Hepatocyte (in vitro differentiated cells): ENCODE results near the gene PPP3CA. TPM values are rescaled to one million over a fixed set of nuclear protein-coding genes. Genes with fewer than 3 reads are reported as not detected.

Source experiments
- DNase-seq: peaks from one replicate; pipeline ENCODE4 v3.0.0-alpha.2; 2016; ENCODE audit warnings: low spot score
- H2AFZ ChIP-seq: fragments of 200-600 bp; sonication (generic); 2 replicates; pipeline ENCODE4 v1.6.0; 2016; ENCODE audit warnings: antibody characterized with exemption, mild to moderate bottlenecking
- H3K27ac ChIP-seq: fragments of 200-600 bp; sonication (generic); 2 replicates; pipeline ENCODE4 v1.5.1; 2016; ENCODE audit warnings: mild to moderate bottlenecking
- H3K27me3 ChIP-seq: fragments of 200-600 bp; sonication (generic); 2 replicates; pipeline ENCODE4 v1.6.1; 2016
- H3K36me3 ChIP-seq: fragments of 200-600 bp; sonication (generic); replicated peaks from 2 replicates; pipeline ENCODE4 v1.5.1; 2016; ENCODE audit warnings: low read depth; ENCODE audit not compliant: insufficient read depth
- H3K4me1 ChIP-seq: fragments of 200-600 bp; sonication (generic); 2 replicates; pipeline ENCODE4 v1.5.1; 2016; ENCODE audit warnings: mild to moderate bottlenecking, moderate library complexity; ENCODE audit not compliant: insufficient read depth
- H3K4me2 ChIP-seq: fragments of 200-600 bp; sonication (generic); 2 replicates; pipeline ENCODE4 v1.6.0; 2016
- H3K4me3 ChIP-seq: fragments of 200-600 bp; sonication (generic); 2 replicates; pipeline ENCODE4 v1.5.1; 2016; ENCODE audit warnings: mild to moderate bottlenecking
- H3K79me2 ChIP-seq: fragments of 200-600 bp; sonication (generic); 2 replicates; pipeline ENCODE4 v1.6.0; 2017; ENCODE audit warnings: mild to moderate bottlenecking
- H3K9me2 ChIP-seq: fragments of 200-600 bp; sonication (generic); replicated peaks from 2 replicates; pipeline ENCODE4 v1.6.0; 2017; ENCODE audit warnings: mild to moderate bottlenecking; ENCODE audit not compliant: insufficient read depth
- H3K9me3 ChIP-seq: fragments of 200-600 bp; sonication (generic); 2 replicates; pipeline ENCODE4 v1.5.1; 2016; ENCODE audit warnings: low read depth, mild to moderate bottlenecking
- H4K20me1 ChIP-seq: fragments of 200-600 bp; sonication (generic); 2 replicates; pipeline ENCODE4 v1.6.0; 2016; ENCODE audit warnings: mild to moderate bottlenecking; ENCODE audit not compliant: insufficient read depth, poor library complexity, severe bottlenecking
- EZH2 ChIP-seq: fragments of 200-600 bp; sonication (generic); IDR thresholded peaks from 2 replicates; pipeline ENCODE4 v1.6.1; 2016; ENCODE audit warnings: antibody characterized with exemption, mild to moderate bottlenecking, borderline replicate concordance
- EZH2phosphoT487 ChIP-seq: fragments of 200-600 bp; sonication (generic); IDR thresholded peaks from one replicate; pipeline ENCODE4 v1.6.1; 2018; ENCODE audit warnings: antibody characterized with exemption, mild to moderate bottlenecking, low read depth, moderate library complexity; ENCODE audit not compliant: unreplicated experiment, severe bottlenecking
- WGBS: methylation state at CpG from one replicate; pipeline ENCODE4 v1.1.6; 2016; ENCODE audit warnings: low lambda C conversion rate; ENCODE audit errors: missing lambda C conversion rate; 5-methylcytosine and 5-hydroxymethylcytosine counted together
- polyA plus RNA-seq: library from polyadenylated mRNA; unstranded; fragments of >200 nt; fragmentation: Nextera tagmentation; extraction: Ambion mirVana; gene quantifications from 2 replicates; pipeline ENCODE4 v1.2.1, GENCODE V29; 2016
- total RNA-seq: library from RNA; depleted of rRNA; stranded (reverse); fragments of >200 nt; gene quantifications from 2 replicates; pipeline ENCODE4 v1.2.3, GENCODE V29; 2014
- TF ChIP-seq, protein P1 (sequence below): fragments of 200-600 bp; sonication (generic); IDR thresholded peaks from 2 replicates; pipeline ENCODE4 v1.5.1; 2016; ENCODE audit warnings: antibody characterized with exemption, mild to moderate bottlenecking; ENCODE audit not compliant: poor library complexity

The PPP3CA gene
- total and polyA plus RNA-seq, 2 experiments from 2014 or later: 12.9 to 49.5 TPM

- no peak overlapping the region for H3K4me2 ChIP-seq
- WGBS: 68% methylated on average over 5 of the region's 5 CpGs
These were observed 315.4 kb downstream of the PPP3CA start for GRCh38 chr4:101031971-101032370.

GRCh38 chr4:101028886-101029285 lies 318.4 kb downstream of the PPP3CA start:
- Histone ChIP-seq H4K20me1 (no peaks in the 10 kb centered on the region), H3K4me2 (no peak overlapping the region), H2AFZ (no peak overlapping the region), H3K9me2 (no peaks in the 10 kb centered on the region), H3K36me3 (no peaks in the 10 kb centered on the region), H3K9me3 (no peaks in the 10 kb centered on the region), H3K27ac (no peak overlapping the region), H3K4me3 (no peak overlapping the region), H3K4me1 (no peaks in the 10 kb centered on the region), H3K27me3 (no peaks in the 10 kb centered on the region), H3K79me2 (no peaks in the 10 kb centered on the region)
- no peak for TF ChIP-seq EZH2phosphoT487
- TF ChIP-seq, protein P1, sequence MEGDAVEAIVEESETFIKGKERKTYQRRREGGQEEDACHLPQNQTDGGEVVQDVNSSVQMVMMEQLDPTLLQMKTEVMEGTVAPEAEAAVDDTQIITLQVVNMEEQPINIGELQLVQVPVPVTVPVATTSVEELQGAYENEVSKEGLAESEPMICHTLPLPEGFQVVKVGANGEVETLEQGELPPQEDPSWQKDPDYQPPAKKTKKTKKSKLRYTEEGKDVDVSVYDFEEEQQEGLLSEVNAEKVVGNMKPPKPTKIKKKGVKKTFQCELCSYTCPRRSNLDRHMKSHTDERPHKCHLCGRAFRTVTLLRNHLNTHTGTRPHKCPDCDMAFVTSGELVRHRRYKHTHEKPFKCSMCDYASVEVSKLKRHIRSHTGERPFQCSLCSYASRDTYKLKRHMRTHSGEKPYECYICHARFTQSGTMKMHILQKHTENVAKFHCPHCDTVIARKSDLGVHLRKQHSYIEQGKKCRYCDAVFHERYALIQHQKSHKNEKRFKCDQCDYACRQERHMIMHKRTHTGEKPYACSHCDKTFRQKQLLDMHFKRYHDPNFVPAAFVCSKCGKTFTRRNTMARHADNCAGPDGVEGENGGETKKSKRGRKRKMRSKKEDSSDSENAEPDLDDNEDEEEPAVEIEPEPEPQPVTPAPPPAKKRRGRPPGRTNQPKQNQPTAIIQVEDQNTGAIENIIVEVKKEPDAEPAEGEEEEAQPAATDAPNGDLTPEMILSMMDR: no peak
- no peak for TF ChIP-seq EZH2
- DNase-seq: no peak

More at GRCh38 chr4:101031971-101032370, 315.4 kb downstream of the PPP3CA start:
- Histone ChIP-seq H3K36me3 (no peaks in the 10 kb centered on the region), H3K4me1 (no peaks in the 10 kb centered on the region), H3K27me3 (no peaks in the 10 kb centered on the region), H3K79me2 (no peaks in the 10 kb centered on the region), H3K27ac (no peak overlapping the region), H2AFZ (no peak overlapping the region), H4K20me1 (no peaks in the 10 kb centered on the region), H3K9me2 (no peaks in the 10 kb centered on the region), H3K9me3 (no peaks in the 10 kb centered on the region), H3K4me3 (no peak overlapping the region)
- DNase-seq: no peak
- TF ChIP-seq, protein P1: no peak
- TF ChIP-seq EZH2 (no peak), EZH2phosphoT487 (no peak)

- no peak overlapping the region for H3K4me3 ChIP-seq
- no peaks in the 10 kb centered on the region for H3K36me3 ChIP-seq
- no peaks in the 10 kb centered on the region for H3K9me2 ChIP-seq
- H3K4me1 ChIP-seq: no peaks in the 10 kb centered on the region
- no peak overlapping the region for H3K4me2 ChIP-seq
- no peaks in the 10 kb centered on the region for H3K27me3 ChIP-seq
- H3K27ac ChIP-seq: no peak overlapping the region
- no peak for DNase-seq
- no peak overlapping the region for H2AFZ ChIP-seq
- H4K20me1 ChIP-seq: no peaks in the 10 kb centered on the region
- no peaks in the 10 kb centered on the region for H3K79me2 ChIP-seq
- no peaks in the 10 kb centered on the region for H3K9me3 ChIP-seq
- TF ChIP-seq, protein P1: no peak
- TF ChIP-seq EZH2phosphoT487 (no peak), EZH2 (no peak)
These were observed 319.6 kb downstream of the PPP3CA start for GRCh38 chr4:101027721-101028120.

DNA sequence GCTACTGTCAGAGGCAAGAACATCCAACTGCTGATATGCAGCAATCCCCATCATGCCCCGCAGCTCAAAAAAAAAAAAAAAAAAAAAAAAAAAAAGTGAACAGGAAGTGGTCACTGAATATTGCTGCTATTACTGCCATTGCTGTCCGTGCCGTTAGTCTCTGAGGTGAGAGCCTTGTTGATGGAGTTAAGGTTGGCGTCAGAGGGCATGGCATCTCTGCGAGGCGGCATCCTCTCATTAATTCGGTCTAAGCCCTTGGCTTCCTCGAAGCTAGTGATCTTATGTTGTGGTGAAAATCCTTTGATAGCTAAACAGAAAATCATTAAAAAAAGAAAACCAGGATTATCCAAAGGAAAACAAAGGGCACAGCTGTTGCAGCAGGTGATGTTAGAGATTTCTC lies 321.6 kb downstream of the PPP3CA start:
- Histone ChIP-seq H3K27me3 (no peaks in the 10 kb centered on the region), H3K9me3 (no peaks in the 10 kb centered on the region), H3K4me1 (no peaks in the 10 kb centered on the region), H4K20me1 (no peaks in the 10 kb centered on the region), H3K36me3 (no peaks in the 10 kb centered on the region), H3K79me2 (no peaks in the 10 kb centered on the region), H3K4me3 (no peak overlapping the region), H3K27ac (no peak overlapping the region), H3K9me2 (no peaks in the 10 kb centered on the region), H3K4me2 (no peak overlapping the region), H2AFZ (no peak overlapping the region)
- DNase-seq: no peak
- TF ChIP-seq EZH2: no peak
- no peak for TF ChIP-seq EZH2phosphoT487
- TF ChIP-seq, protein P1: no peak
- WGBS: 98% methylated on average over 8 of the region's 8 CpGs
